Measurements from ENCODE around the gene ANO8.

Gene ANO8

GRCh38 chr19:17357078-17357666 lies 22.5 kb upstream of the ANO8 start:
- DNase-seq (ENCODE audit: extremely low spot score): no peak
- no peak for TF ChIP-seq CTCF (IDR thresholded peaks at IDR 0.05; ENCODE audit: control extremely low read depth, extremely low read depth, low read depth, missing control alignments)
- CTCF ChIA-PET: interaction anchor here (0.9 to 12.0 kb wide), 5 partner anchors 8 to 39 kb away, joined by 3 to 90 read pairs (median 4); no protein-coding TSS in a partner anchor
- POLR2A ChIA-PET: no interaction called here

- CTCF ChIA-PET: interaction anchor here (1.0 to 1.7 kb wide), 4 partner anchors 8 to 36 kb away, joined by 3 to 5 read pairs (median 4); no protein-coding TSS in a partner anchor
- POLR2A ChIA-PET: no interaction called here
- DNase-seq (ENCODE audit: extremely low spot score): no peak
- TF ChIP-seq CTCF (IDR thresholded peaks at IDR 0.05; ENCODE audit: control extremely low read depth, extremely low read depth, low read depth, missing control alignments): no peak
Observed at GRCh38 chr19:17353386-17353785, 18.7 kb upstream of the ANO8 start.

GRCh38 chr19:17352608-17353280 lies 18.1 kb upstream of the ANO8 start:
- DNase-seq (ENCODE audit: extremely low spot score): no peak
- CTCF ChIA-PET: interaction anchor here (1.1 to 1.7 kb wide), 3 partner anchors 8 to 37 kb away, joined by 3 to 5 read pairs (median 5); no protein-coding TSS in a partner anchor
- TF ChIP-seq CTCF (IDR thresholded peaks at IDR 0.05; ENCODE audit: control extremely low read depth, extremely low read depth, low read depth, missing control alignments): no peak
- POLR2A ChIA-PET: no interaction called here

GRCh38 chr19:17351815-17352435 lies 17.3 kb upstream of the ANO8 start:
- ChIA-PET CTCF (interaction anchor here (1.0 to 1.7 kb wide), 2 partner anchors 32 to 37 kb away, joined by 3 to 5 read pairs; no protein-coding TSS in a partner anchor), POLR2A (no interaction called here)
- no peak for TF ChIP-seq CTCF (IDR thresholded peaks at IDR 0.05; ENCODE audit: control extremely low read depth, extremely low read depth, low read depth, missing control alignments)
- no peak for DNase-seq (ENCODE audit: extremely low spot score)

GRCh38 chr19:17348700-17349099 lies 14.0 kb upstream of the ANO8 start:
- ChIA-PET CTCF (interaction anchor here (1.5 to 9.8 kb wide), 5 partner anchors 10 to 39 kb away, joined by 3 to 192 read pairs (median 5); no protein-coding TSS in a partner anchor), POLR2A (interaction anchor here (0.6 kb wide), 1 partner anchor 73 kb away, joined by 3 read pairs; no protein-coding TSS in a partner anchor)
- TF ChIP-seq CTCF (IDR thresholded peaks at IDR 0.05; ENCODE audit: control extremely low read depth, extremely low read depth, low read depth, missing control alignments): no peak
- no peak for DNase-seq (ENCODE audit: extremely low spot score)

- ChIA-PET POLR2A (no interaction called here), CTCF (interaction anchor here (0.9 to 9.8 kb wide), 11 partner anchors 9 to 46 kb away, joined by 3 to 192 read pairs (median 4); partner anchors contain the start of gene CCDC194)
- DNase-seq (ENCODE audit: extremely low spot score): no peak
Observed at GRCh38 chr19:17347877-17348276, 13.2 kb upstream of the ANO8 start.

More at GRCh38 chr19:17347877-17348276, 13.2 kb upstream of the ANO8 start:
- no peak for TF ChIP-seq CTCF (IDR thresholded peaks at IDR 0.05; ENCODE audit: control extremely low read depth, extremely low read depth, low read depth, missing control alignments)
